GM06990 (cell line): ENCODE data around the gene ANKRD33.

Experiments used
- DNase-seq: peaks from one replicate; pipeline ENCODE4 v3.0.0-alpha.2; 2011; ENCODE audit not compliant: insufficient read length; ENCODE audit errors: extremely low read depth
- H3K27me3 ChIP-seq: replicated peaks from 2 replicates; pipeline ENCODE4 v1.6.0; 2011; ENCODE audit warnings: low read length; ENCODE audit not compliant: control insufficient read depth, insufficient read depth
- H3K36me3 ChIP-seq: 2 replicates; pipeline ENCODE4 v1.5.1; 2011; ENCODE audit warnings: low read length; ENCODE audit not compliant: control insufficient read depth, insufficient read depth
- H3K4me3 ChIP-seq: replicated peaks from 2 replicates; pipeline ENCODE4 v1.5.1; 2011; ENCODE audit warnings: low read depth, mild to moderate bottlenecking, control low read depth, low read length
- CTCF ChIP-seq: IDR thresholded peaks from 2 replicates; pipeline ENCODE4 v1.5.1; 2011; ENCODE audit warnings: low read length, control low read depth, mild to moderate bottlenecking, inconsistent platforms; ENCODE audit not compliant: insufficient read depth, poor library complexity, severe bottlenecking

ANKRD33 gene

GRCh38 chr12:51887476-51888315, at the start of gene ANKRD33:
TSS of gene ANKRD33 (plus strand) at chr12:51888103. CDS start at chr12:51888187, 84 bp downstream.
- DNase-seq = no peak
- no peaks in the 10 kb centered on the region for H3K36me3 ChIP-seq
- H3K4me3 ChIP-seq = no peak within 1 kb of the TSS
- H3K27me3 ChIP-seq = no peaks in the 10 kb centered on the region
- TF ChIP-seq CTCF = no peak

GRCh38 chr12:51838762-51839161, 49.1 kb upstream of the ANKRD33 start:
- no peak for DNase-seq
- Histone ChIP-seq H3K27me3 (no peaks in the 10 kb centered on the region; the same call in none of the 2 replicates), H3K36me3 (no peaks in the 10 kb centered on the region), H3K4me3 (no peak overlapping the region)
- no peak for TF ChIP-seq CTCF

GRCh38 chr12:51839310-51839947, 48.5 kb upstream of the ANKRD33 start:
- Histone ChIP-seq H3K4me3 (no peak overlapping the region), H3K27me3 (no peaks in the 10 kb centered on the region; the same call in none of the 2 replicates), H3K36me3 (no peaks in the 10 kb centered on the region)
- TF ChIP-seq CTCF = no peak
- DNase-seq = no peak

- no peak overlapping the region for H3K4me3 ChIP-seq
- no peak for DNase-seq
- no peak for TF ChIP-seq CTCF
- H3K27me3 ChIP-seq = no peaks in the 10 kb centered on the region; the same call in none of the 2 replicates
- no peaks in the 10 kb centered on the region for H3K36me3 ChIP-seq
These were observed 46.9 kb upstream of the ANKRD33 start for GRCh38 chr12:51840966-51841365.

GRCh38 chr12:51841727-51842126, 46.2 kb upstream of the ANKRD33 start:
- H3K27me3 ChIP-seq = no peaks in the 10 kb centered on the region; the same call in none of the 2 replicates

More at GRCh38 chr12:51841727-51842126, 46.2 kb upstream of the ANKRD33 start:
- no peak for DNase-seq
- no peak for TF ChIP-seq CTCF
- no peaks in the 10 kb centered on the region for H3K36me3 ChIP-seq
- H3K4me3 ChIP-seq = no peak overlapping the region
